A549 (cell line): ENCODE data around the gene KNCN. TPM values are rescaled to one million over a fixed set of nuclear protein-coding genes. Genes with fewer than 3 reads are reported as not detected.

Experiments
- ATAC-seq, 2 experiments: fragments of 200-7000 bp in 1 of 2; fragments of >200 bp in 1 of 2; cut with Nextera tagmentation in 1 of 2; cut with Tn5 transposase in 1 of 2; 3 replicates each; pipeline versions ENCODE4 v1.8.0 to v1.9.1; 2018 to 2020; ENCODE audit warnings: mild to moderate bottlenecking in 1 of 2, moderate library complexity in 1 of 2
- CTCF ChIA-PET: fragments of 300-600 bp; sonication (Branson Sonifier 250); formaldehyde crosslinking; extraction: SDS; loops from one replicate; lab custom pipeline; 2021; ENCODE audit warnings: antibody characterized with exemption, inconsistent platforms; lab: Yijun Ruan, JAX
- POLR2A ChIA-PET: fragments of 350-600 bp; formaldehyde crosslinking; extraction: SDS; loops from one replicate; lab custom pipeline; 2021; ENCODE audit warnings: antibody characterized with exemption, inconsistent platforms; lab: Yijun Ruan, JAX
- DNase-seq, 2 experiments: peaks; one replicate each; pipeline versions ENCODE4 v3.0.0 to v3.0.0-alpha.2; 2011 to 2016; ENCODE audit warnings: low read depth in 1 of 2, low spot score in 1 of 2
- FAIRE-seq: peaks from 2 replicates; lab custom pipeline; 2011; peaks lifted over from hg19 to GRCh38; lab: Jason Lieb, UNC
- H3K27ac ChIP-seq, 2 experiments: fragments of >200 bp; sonication (Bioruptor Twin); formaldehyde crosslinking; 3 replicates each; pipeline ENCODE4 v1.5.1; 2016 to 2017
- H3K4me1 ChIP-seq: fragments of >200 bp; sonication (Bioruptor Twin); formaldehyde crosslinking; 3 replicates; pipeline ENCODE4 v1.6.1; 2016
- H3K4me2 ChIP-seq: fragments of >200 bp; sonication (Bioruptor Twin); formaldehyde crosslinking; 3 replicates; pipeline ENCODE4 v1.6.1; 2016
- H3K4me3 ChIP-seq: fragments of >200 bp; sonication (Bioruptor Twin); formaldehyde crosslinking; 3 replicates; pipeline ENCODE4 v1.5.1; 2016
- H3K9me3 ChIP-seq: fragments of >200 bp; sonication (Bioruptor Twin); formaldehyde crosslinking; 3 replicates; pipeline ENCODE4 v1.6.1; 2016
- CTCF ChIP-seq: fragments of >200 bp; sonication (Bioruptor Twin); formaldehyde crosslinking; IDR thresholded peaks from 3 replicates; pipeline ENCODE4 v1.5.1; 2016
- EHF ChIP-seq: fragments of 250-450 bp; sonication (Bioruptor Pico); IDR thresholded peaks from 2 replicates; pipeline ENCODE4 v1.5.0; 2020; ENCODE audit warnings: mild to moderate bottlenecking
- EP300 ChIP-seq, 2 experiments: fragments of >200 bp; sonication (Bioruptor Twin); formaldehyde crosslinking; IDR thresholded peaks; 2 replicates in 1 of 2; 3 replicates in 1 of 2; pipeline ENCODE4 v1.6.1; 2016 to 2017
- FOSB ChIP-seq: fragments of 250-450 bp; sonication (Bioruptor Pico); IDR thresholded peaks from 2 replicates; pipeline ENCODE4 v1.5.0; 2020; ENCODE audit warnings: mild to moderate bottlenecking, moderate library complexity
- FOXS1 ChIP-seq: fragments of 250-450 bp; sonication (Bioruptor Pico); IDR thresholded peaks from 2 replicates; pipeline ENCODE4 v1.5.0; 2020; ENCODE audit warnings: mild to moderate bottlenecking, moderate library complexity
- HEYL ChIP-seq: fragments of 250-450 bp; sonication (Bioruptor Pico); IDR thresholded peaks from 2 replicates; pipeline ENCODE4 v1.8.0; 2021; ENCODE audit warnings: mild to moderate bottlenecking, moderate library complexity
- HMGXB4 ChIP-seq: fragments of 250-450 bp; sonication (Bioruptor Pico); IDR thresholded peaks from 2 replicates; pipeline ENCODE4 v1.5.0; 2021; ENCODE audit warnings: mild to moderate bottlenecking, moderate library complexity, borderline replicate concordance
- JUN ChIP-seq, 2 experiments: fragments of >200 bp; sonication (Bioruptor Twin); formaldehyde crosslinking; IDR thresholded peaks; 2 replicates in 1 of 2; 3 replicates in 1 of 2; pipeline ENCODE4 v1.6.1; 2016 to 2017
- KDM5A ChIP-seq: fragments of 200-600 bp; sonication (generic); IDR thresholded peaks from 2 replicates; pipeline ENCODE4 v1.6.1; 2016; ENCODE audit warnings: antibody characterized with exemption, mild to moderate bottlenecking
- MAFK ChIP-seq: fragments of 450-650 bp; IDR thresholded peaks from 2 replicates; pipeline ENCODE4 v1.6.1; 2014; ENCODE audit not compliant: partially characterized antibody
- MAX ChIP-seq: IDR thresholded peaks from 2 replicates; pipeline ENCODE4 v1.6.1; 2012
- MAZ ChIP-seq: fragments of 150-350 bp; IDR thresholded peaks from 2 replicates; pipeline ENCODE4 v1.6.1; 2014; ENCODE audit warnings: antibody characterized with exemption, low read depth, low read length, borderline replicate concordance
- MYC ChIP-seq: IDR thresholded peaks from 2 replicates; pipeline ENCODE4 v1.6.1; 2012; ENCODE audit warnings: mild to moderate bottlenecking, inconsistent platforms, low read length, improper control_type of control experiment, borderline replicate concordance
- PBX3 ChIP-seq: IDR thresholded peaks from 2 replicates; pipeline ENCODE4 v1.6.1; 2012
- PHF8 ChIP-seq: fragments of 200-600 bp; sonication (generic); IDR thresholded peaks from 2 replicates; pipeline ENCODE4 v1.6.1; 2016; ENCODE audit warnings: low read depth, mild to moderate bottlenecking, antibody characterized with exemption, moderate library complexity, borderline replicate concordance
- POLR2A ChIP-seq: IDR thresholded peaks from 2 replicates; pipeline ENCODE4 v1.6.1; 2012; ENCODE audit warnings: mild to moderate bottlenecking, low read length
- RAD21 ChIP-seq, 2 experiments: fragments of >200 bp in 1 of 2; sonication (Bioruptor Twin) in 1 of 2; formaldehyde crosslinking in 1 of 2; IDR thresholded peaks in 1 of 2; conservative IDR thresholded peaks in 1 of 2; 2 replicates in 1 of 2; 3 replicates in 1 of 2; pipeline ENCODE4 v1.6.1; 2012 to 2018; ENCODE audit warnings: inconsistent platforms in 1 of 2
- RARB ChIP-seq: fragments of 250-450 bp; sonication (Bioruptor Pico); IDR thresholded peaks from 2 replicates; pipeline ENCODE4 v1.8.0; 2021; ENCODE audit warnings: mild to moderate bottlenecking, moderate library complexity
- RFX5 ChIP-seq: fragments of 450-650 bp; IDR thresholded peaks from 2 replicates; pipeline ENCODE4 v1.7.1; 2014; ENCODE audit warnings: antibody characterized with exemption, mild to moderate bottlenecking, moderate library complexity
- SMC3 ChIP-seq: fragments of >200 bp; sonication (Bioruptor Twin); formaldehyde crosslinking; IDR thresholded peaks from 3 replicates; pipeline ENCODE4 v1.6.1; 2018; ENCODE audit warnings: inconsistent platforms
- WGBS: methylation state at CpG from one replicate; pipeline ENCODE4 v1.1.6; 2017; ENCODE audit errors: missing lambda C conversion rate; 5-methylcytosine and 5-hydroxymethylcytosine counted together
- polyA plus RNA-seq, 4 experiments: library from polyadenylated mRNA; depleted of rRNA in 3 of 4; stranded (reverse); fragments of >200 nt; fragmentation: RNase III in 1 of 4; extraction: RNeasy Plus Mini Kit Qiagen cat#74134 plus additional on column Dnase treatment in 1 of 4; gene quantifications; 2 replicates in 3 of 4; 3 replicates in 1 of 4; pipeline ENCODE4 v1.2.3, GENCODE V29; 2011 to 2017

Gene KNCN
- polyA plus RNA-seq, 2 of the 4 experiments (the other 2 are of a cell fraction): not detected

GRCh38 chr1:46532498-46533178 is 18.8 kb downstream of the KNCN start:
- ChIA-PET POLR2A (interaction anchor here (1.0 kb wide), 1 partner anchor 82 kb away, joined by 3 read pairs; no protein-coding TSS in a partner anchor), CTCF (interaction anchor here (0.7 to 11.5 kb wide), 18 partner anchors 10 to 196 kb away, joined by 3 to 235 read pairs (median 4); partner anchors contain the start of genes DMBX1 and KNCN)
- peak overlapping the region; percentile 68 to 85; a peak in 5 of 6 replicates for H3K27ac ChIP-seq
- TF ChIP-seq MYC: no peak
- peak; percentile 36 to 46; a peak in 4 of 5 replicates for TF ChIP-seq RAD21 (conservative IDR thresholded peaks at IDR 0.05 in 1 of 2, IDR thresholded peaks at IDR 0.05 in 1 of 2)
- TF ChIP-seq SMC3: peak; percentile 34
- no peak for TF ChIP-seq JUN (IDR thresholded peaks at IDR 0.05)
- no peak for TF ChIP-seq RFX5
- TF ChIP-seq CTCF: peak; percentile 65
- TF ChIP-seq POLR2A: 0 out of 2 replicates have a peak, but pooled peaks have one; percentile 26
- DNase-seq (peak; percentile 32 to 72), ATAC-seq (peak; percentile 73 to 79), FAIRE-seq (no peak)
- peak overlapping the region; percentile 93 for H3K4me2 ChIP-seq
- H3K4me3 ChIP-seq: peak overlapping the region; percentile 44
- WGBS: 1% methylated on average over 12 of the region's 31 CpGs
- peaks cover 6% of the 10 kb centered on the region for H3K4me1 ChIP-seq
- H3K9me3 ChIP-seq: no peaks in the 10 kb centered on the region

- 71% methylated on average over 2 of the region's 3 CpGs for WGBS
- TF ChIP-seq MAX: no peak
- no peak for TF ChIP-seq MAFK
- TF ChIP-seq MYC: no peak
- no peak for TF ChIP-seq HEYL (CRISPR knock-in tag)
- TF ChIP-seq FOXS1: no peak
- TF ChIP-seq PBX3: no peak
- TF ChIP-seq PHF8: no peak
- TF ChIP-seq RARB (CRISPR knock-in tag): no peak
- TF ChIP-seq HMGXB4 (CRISPR knock-in tag): no peak
- H3K9me3 ChIP-seq: no peaks in the 10 kb centered on the region
- ATAC-seq: no peak
- CTCF ChIA-PET: interaction anchor here (1.0 to 11.5 kb wide), 11 partner anchors 13 to 193 kb away, joined by 3 to 235 read pairs (median 5); partner anchors contain the start of genes DMBX1 and KNCN
- no peak overlapping the region for H3K4me3 ChIP-seq
- H3K4me1 ChIP-seq: peaks cover 11% of the 10 kb centered on the region
- DNase-seq: no peak
- H3K4me2 ChIP-seq: no peak overlapping the region
- POLR2A ChIA-PET: interaction anchor here (1.0 kb wide), 1 partner anchor 81 kb away, joined by 3 read pairs; no protein-coding TSS in a partner anchor
- H3K27ac ChIP-seq: no peak overlapping the region
- FAIRE-seq: no peak
These were observed 19.4 kb downstream of the KNCN start for GRCh38 chr1:46532095-46532494.

GRCh38 chr1:46530791-46531409 is 20.5 kb downstream of the KNCN start:
- peak in 1 of 2 experiments; percentile 22; a peak in 2 of 6 replicates for ATAC-seq
- no peak overlapping the region for H3K4me3 ChIP-seq
- whole genome bisulfite sequencing: 50% methylated on average over 6 of the region's 6 CpGs
- H3K4me1 ChIP-seq: peaks cover 15% of the 10 kb centered on the region
- H3K4me2 ChIP-seq: no peak overlapping the region
- H3K27ac ChIP-seq: no peak overlapping the region
- ChIA-PET CTCF (interaction anchor here (1.1 to 11.5 kb wide), 9 partner anchors 9 to 195 kb away, joined by 3 to 235 read pairs (median 61); partner anchors contain the start of gene DMBX1), POLR2A (no interaction called here)
- TF ChIP-seq EP300 (IDR thresholded peaks at IDR 0.05) (no peak), EHF (no peak), FOSB (CRISPR knock-in tag) (no peak), MAZ (no peak), KDM5A (no peak)
- DNase-seq: peak in 1 of 2 experiments; percentile 26
- H3K9me3 ChIP-seq: no peaks in the 10 kb centered on the region
- no peak for FAIRE-seq
